H9 (cell line): ENCODE measurements around the gene CFAP299. TPM values are rescaled to one million over a fixed set of nuclear protein-coding genes. Genes with fewer than 3 reads are reported as not detected.

ENCODE experiments used
- DNase-seq: peaks from one replicate; pipeline ENCODE4 v3.0.0-alpha.2; 2017
- H2AFZ ChIP-seq: one replicate; pipeline ENCODE4 v1.6.1; 2013; ENCODE audit warnings: mild to moderate bottlenecking, low read length, control low read depth, moderate library complexity
- H2AK5ac ChIP-seq: 2 replicates; pipeline ENCODE4 v1.6.1; 2013; ENCODE audit warnings: low read length, control low read depth, mixed read lengths; ENCODE audit not compliant: insufficient read length
- H2BK120ac ChIP-seq: one replicate; pipeline ENCODE4 v1.6.1; 2013; ENCODE audit warnings: low read depth, mild to moderate bottlenecking, low read length, control low read depth, inconsistent platforms; ENCODE audit not compliant: poor library complexity, severe bottlenecking
- H2BK12ac ChIP-seq: 2 replicates; pipeline ENCODE4 v1.6.1; 2013; ENCODE audit warnings: low read length, control low read depth, mixed read lengths, low read depth; ENCODE audit not compliant: insufficient read length
- H2BK15ac ChIP-seq: 2 replicates; pipeline ENCODE4 v1.6.1; 2013; ENCODE audit warnings: low read depth, low read length, control low read depth
- H2BK20ac ChIP-seq: one replicate; pipeline ENCODE4 v1.6.1; 2013; ENCODE audit warnings: low read depth, mild to moderate bottlenecking, low read length, control low read depth, inconsistent platforms; ENCODE audit not compliant: poor library complexity, severe bottlenecking
- H2BK5ac ChIP-seq: 2 replicates; pipeline ENCODE4 v1.6.1; 2013; ENCODE audit warnings: low read length, control low read depth, mixed read lengths; ENCODE audit not compliant: insufficient read length
- H3K14ac ChIP-seq: 2 replicates; pipeline ENCODE4 v1.6.1; 2013; ENCODE audit warnings: low read length, control low read depth; ENCODE audit not compliant: insufficient read depth
- H3K18ac ChIP-seq: 2 replicates; pipeline ENCODE4 v1.6.1; 2013; ENCODE audit warnings: low read depth, mild to moderate bottlenecking, mixed read lengths, low read length, control low read depth; ENCODE audit not compliant: insufficient read length
- H3K23ac ChIP-seq: 2 replicates; pipeline ENCODE4 v1.6.1; 2013; ENCODE audit warnings: low read length, control low read depth, mixed read lengths, low read depth; ENCODE audit not compliant: insufficient read length
- H3K23me2 ChIP-seq: 2 replicates; pipeline ENCODE4 v1.6.1; 2013; ENCODE audit warnings: low read depth, mild to moderate bottlenecking, mixed read lengths, low read length, control low read depth; ENCODE audit not compliant: insufficient read length, poor library complexity, severe bottlenecking
- H3K27ac ChIP-seq: 2 replicates; pipeline ENCODE4 v1.5.1; 2013; ENCODE audit warnings: low read length, control low read depth, mixed read lengths, low read depth; ENCODE audit not compliant: insufficient read length
- H3K27me3 ChIP-seq: 2 replicates; pipeline ENCODE4 v1.6.1; 2013; ENCODE audit warnings: low read length, control low read depth, inconsistent platforms; ENCODE audit not compliant: insufficient read depth
- H3K4ac ChIP-seq: 2 replicates; pipeline ENCODE4 v1.6.1; 2013; ENCODE audit warnings: low read depth, mild to moderate bottlenecking, control low read depth, inconsistent platforms, low read length, moderate library complexity
- H3K4me1 ChIP-seq: 2 replicates; pipeline ENCODE4 v1.6.1; 2013; ENCODE audit warnings: low read length, control low read depth, inconsistent platforms; ENCODE audit not compliant: insufficient read depth
- H3K4me2 ChIP-seq: 2 replicates; pipeline ENCODE4 v1.6.1; 2013; ENCODE audit warnings: low read length, control low read depth, mixed read lengths; ENCODE audit not compliant: insufficient read length, insufficient read depth
- H3K56ac ChIP-seq: 2 replicates; pipeline ENCODE4 v1.6.1; 2013; ENCODE audit warnings: low read depth, mild to moderate bottlenecking, mixed read lengths, low read length, control low read depth; ENCODE audit not compliant: insufficient read length
- H3K79me1 ChIP-seq: 2 replicates; pipeline ENCODE4 v1.6.1; 2013; ENCODE audit warnings: low read depth, mild to moderate bottlenecking, moderate library complexity, low read length, control low read depth, inconsistent platforms; ENCODE audit not compliant: insufficient read depth, poor library complexity, severe bottlenecking
- H3K79me2 ChIP-seq: 2 replicates; pipeline ENCODE4 v1.6.1; 2013; ENCODE audit warnings: low read length, control low read depth, inconsistent platforms; ENCODE audit not compliant: insufficient read depth
- H3K9ac ChIP-seq: 2 replicates; pipeline ENCODE4 v1.6.1; 2013; ENCODE audit warnings: low read length, control low read depth, mixed read lengths; ENCODE audit not compliant: insufficient read length; ENCODE audit errors: extremely low read depth
- H3K9me3 ChIP-seq: one replicate; pipeline ENCODE4 v1.6.1; 2013; ENCODE audit warnings: low read depth, low read length, inconsistent platforms; ENCODE audit not compliant: control insufficient read depth
- H3T11ph ChIP-seq: one replicate; pipeline ENCODE4 v1.6.1; 2013; ENCODE audit warnings: mild to moderate bottlenecking, low read length, control low read depth, inconsistent platforms
- H4K20me1 ChIP-seq: one replicate; pipeline ENCODE4 v1.6.1; 2013; ENCODE audit not compliant: control insufficient read depth, insufficient read length, insufficient read depth
- H4K5ac ChIP-seq: 2 replicates; pipeline ENCODE4 v1.6.1; 2013; ENCODE audit warnings: low read depth, mild to moderate bottlenecking, mixed read lengths, low read length, control low read depth; ENCODE audit not compliant: insufficient read length
- H4K8ac ChIP-seq: replicated peaks from 2 replicates; pipeline ENCODE4 v1.6.1; 2013; ENCODE audit warnings: low read length, control low read depth, mixed read lengths, low read depth; ENCODE audit not compliant: insufficient read length
- H4K91ac ChIP-seq: 2 replicates; pipeline ENCODE4 v1.6.1; 2013; ENCODE audit warnings: low read depth, mild to moderate bottlenecking, moderate library complexity, mixed read lengths, low read length, control low read depth; ENCODE audit not compliant: insufficient read length
- H3K27ac Mint-ChIP-seq, 3 experiments: 2 replicates in 2 of 3; 3 replicates in 1 of 3; pipeline ENCODE4 v1.8.0; 2020 to 2021; ENCODE audit warnings: mixed read lengths in 3 of 3, mild to moderate bottlenecking in 1 of 3, moderate library complexity in 1 of 3
- H3K27me3 Mint-ChIP-seq: 2 replicates; pipeline ENCODE4 v1.8.0; 2021; ENCODE audit warnings: low read depth, mild to moderate bottlenecking, moderate library complexity, mixed read lengths
- H3K36me3 Mint-ChIP-seq, 3 experiments: 2 replicates in 2 of 3; 3 replicates in 1 of 3; pipeline ENCODE4 v1.8.0; 2020 to 2021; ENCODE audit warnings: low read depth in 3 of 3, mixed read lengths in 3 of 3; ENCODE audit not compliant: insufficient read depth in 1 of 3
- H3K4me1 Mint-ChIP-seq, 2 experiments: 2 replicates each; pipeline ENCODE4 v1.8.0; 2020; ENCODE audit warnings: mixed read lengths in 2 of 2
- H3K4me3 Mint-ChIP-seq, 2 experiments: 2 replicates in 1 of 2; 3 replicates in 1 of 2; pipeline ENCODE4 v1.8.0; 2020 to 2021; ENCODE audit warnings: mild to moderate bottlenecking in 2 of 2, mixed read lengths in 2 of 2, moderate library complexity in 1 of 2
- H3K9me3 Mint-ChIP-seq, 2 experiments: 2 replicates in 1 of 2; 3 replicates in 1 of 2; pipeline ENCODE4 v1.8.0; 2020; ENCODE audit warnings: mild to moderate bottlenecking in 2 of 2, mixed read lengths in 2 of 2, moderate library complexity in 1 of 2
- CTCF ChIP-seq: fragments of 200-600 bp; sonication (generic); conservative IDR thresholded peaks from 3 replicates; pipeline ENCODE4 v1.8.0; 2021; ENCODE audit warnings: antibody characterized with exemption, mild to moderate bottlenecking
- WGBS: extraction: QIAGEN DNeasy Blood & Tissue Kit; methylation state at CpG from one replicate; pipeline ENCODE4 v1.1.7; 2013; ENCODE audit warnings: missing lambda C conversion rate, low lambda C conversion rate, mixed read lengths; ENCODE audit not compliant: insufficient read length; ENCODE audit errors: extremely low coverage; 5-methylcytosine and 5-hydroxymethylcytosine counted together
- total RNA-seq: library from RNA; stranded (reverse); gene quantifications from 2 replicates; pipeline ENCODE4 v1.2.1, GENCODE V29; 2021

CFAP299 gene
- total RNA-seq, 1 experiment from 2014 or later, result not detected

- no peak overlapping the region for H3K14ac ChIP-seq
- no peak overlapping the region for H3K4ac ChIP-seq
- no peak overlapping the region for H2BK15ac ChIP-seq
- H4K8ac ChIP-seq, result no peak overlapping the region
- Mint-ChIP-seq H3K36me3 (no peaks in the 10 kb centered on the region), H3K27me3 (no peaks in the 10 kb centered on the region; the same call in none of the 2 replicates), H3K4me1 (no peaks in the 10 kb centered on the region), H3K9me3 (no peaks in the 10 kb centered on the region), H3K4me3 (no peak overlapping the region), H3K27ac (no peak overlapping the region)
- H3K27me3 ChIP-seq, result no peaks in the 10 kb centered on the region
- H3K4me2 ChIP-seq, result no peak overlapping the region
- H3K4me1 ChIP-seq, result no peaks in the 10 kb centered on the region
- H2BK12ac ChIP-seq, result no peak overlapping the region
- H4K20me1 ChIP-seq, result no peaks in the 10 kb centered on the region
- DNase-seq, result no peak
- no peaks in the 10 kb centered on the region for H3K9me3 ChIP-seq
- H2BK120ac ChIP-seq, result no peak overlapping the region
- no CpG with 5 or more reads among the region's 3 CpGs for WGBS
- H3K79me1 ChIP-seq, result no peaks in the 10 kb centered on the region
- TF ChIP-seq CTCF, result no peak
- no peak overlapping the region for H3T11ph ChIP-seq
- H3K27ac ChIP-seq, result no peak overlapping the region
- no peak overlapping the region for H3K18ac ChIP-seq
- H2BK5ac ChIP-seq, result no peak overlapping the region
- no peaks in the 10 kb centered on the region for H3K23me2 ChIP-seq
- H3K79me2 ChIP-seq, result no peaks in the 10 kb centered on the region
- H4K91ac ChIP-seq, result no peak overlapping the region
- no peak overlapping the region for H3K23ac ChIP-seq
- H2BK20ac ChIP-seq, result no peak overlapping the region
- H3K9ac ChIP-seq, result no peak overlapping the region
- H2AK5ac ChIP-seq, result no peak overlapping the region
- no peak overlapping the region for H3K56ac ChIP-seq
- no peak overlapping the region for H4K5ac ChIP-seq
- no peak overlapping the region for H2AFZ ChIP-seq
These were observed 581.2 kb downstream of the CFAP299 start for GRCh38 chr4:80916770-80917169.
